ENCODE data around the gene TARM1.
A peak's percentile ranks its signal among the peaks of the same experiment; 100 is the strongest.

The TARM1 gene

GRCh38 chr19:54081032-54081431 is at the start of gene TARM1:
TARM1 (minus strand) TSS chr19:54081365; CDS start chr19:54081340, 25 bp downstream.
- DNase-seq (ENCODE audit: low spot score), result no peak

GRCh38 chr19:54129617-54129996 is 48.4 kb upstream of the TARM1 start:
- DNase-seq (ENCODE audit: low spot score), result no peak

- DNase-seq (ENCODE audit: low spot score), result no peak
Observed at GRCh38 chr19:54128796-54129616, 47.8 kb upstream of the TARM1 start.

GRCh38 chr19:54128441-54128725 is 47.2 kb upstream of the TARM1 start:
- DNase-seq (ENCODE audit: low spot score), result no peak

GRCh38 chr19:54127688-54128440 is 46.7 kb upstream of the TARM1 start:
- DNase-seq (ENCODE audit: low spot score), result no peak

- DNase-seq (ENCODE audit: low spot score), result no peak
Observed at GRCh38 chr19:54125713-54126112, 44.5 kb upstream of the TARM1 start.

GRCh38 chr19:54124393-54124792 is 43.2 kb upstream of the TARM1 start:
- DNase-seq (ENCODE audit: low spot score), result no peak

GRCh38 chr19:54123682-54124081 is 42.5 kb upstream of the TARM1 start:
- no peak for DNase-seq (ENCODE audit: low spot score)

- DNase-seq (ENCODE audit: low spot score), result no peak
Observed at GRCh38 chr19:54121259-54121658, 40.1 kb upstream of the TARM1 start.

GRCh38 chr19:54115109-54116063 is 34.2 kb upstream of the TARM1 start, which contains the start of the genes PRPF31 and TFPT:
PRPF31 (plus strand) TSS chr19:54115754; CDS start chr19:54118279, 2,525 bp downstream.
TFPT (minus strand) TSS chr19:54115657; CDS start chr19:54115269, 388 bp downstream.
- peak; percentile 99 for DNase-seq (ENCODE audit: low spot score)

- no peak for DNase-seq (ENCODE audit: low spot score)
Observed at GRCh38 chr19:54114340-54115108, 33.4 kb upstream of the TARM1 start.

GRCh38 chr19:54109651-54110050 is 28.5 kb upstream of the TARM1 start:
- no peak for DNase-seq (ENCODE audit: low spot score)

GRCh38 chr19:54108496-54108895 is 27.3 kb upstream of the TARM1 start:
- no peak for DNase-seq (ENCODE audit: low spot score)

- DNase-seq (ENCODE audit: low spot score), result no peak
Observed at GRCh38 chr19:54107876-54108490, 26.8 kb upstream of the TARM1 start.

GRCh38 chr19:54106716-54107115 is 25.6 kb upstream of the TARM1 start:
- DNase-seq (ENCODE audit: low spot score), result no peak

- DNase-seq (ENCODE audit: low spot score), result no peak
Observed at GRCh38 chr19:54105796-54106195, 24.6 kb upstream of the TARM1 start.

- DNase-seq (ENCODE audit: low spot score), result no peak
Observed at GRCh38 chr19:54104998-54105715, 24.0 kb upstream of the TARM1 start.

- DNase-seq (ENCODE audit: low spot score), result peak; percentile 100
Observed at GRCh38 chr19:54102421-54103169, 21.4 kb upstream of the TARM1 start, which contains the start of gene NDUFA3. NDUFA3 (plus strand) TSS chr19:54102855; CDS start chr19:54102879, 24 bp downstream.

GRCh38 chr19:54100561-54100960 is 19.4 kb upstream of the TARM1 start, which contains the start of gene OSCAR:
OSCAR (minus strand) TSS chr19:54100803; CDS start chr19:54100792, 11 bp downstream.
- DNase-seq (ENCODE audit: low spot score), result no peak

Data from HuH-7.5 (cell line).